Immature natural killer cell (primary cell): ENCODE data around the gene COL28A1. TPM values are rescaled to one million over a fixed set of nuclear protein-coding genes. Genes with fewer than 3 reads are reported as not detected.

Experiments
- DNase-seq, 3 donors: peaks; one replicate each; pipeline ENCODE4 v3.0.0; 2022; ENCODE audit warnings: mixed read lengths in 1 of 3
- H3K27ac Mint-ChIP-seq, 6 donors: one replicate each; pipeline ENCODE4 v1.8.0; 2020; ENCODE audit warnings: mixed read lengths in 6 of 6, mild to moderate bottlenecking in 5 of 6, inconsistent platforms in 4 of 6, moderate library complexity in 3 of 6
- H3K27me3 Mint-ChIP-seq, 3 donors: one replicate each; pipeline ENCODE4 v1.8.0; 2020 to 2021; ENCODE audit warnings: low read depth in 3 of 3, mild to moderate bottlenecking in 3 of 3, mixed read lengths in 3 of 3, moderate library complexity in 3 of 3, inconsistent platforms in 1 of 3
- H3K36me3 Mint-ChIP-seq, 3 donors: one replicate each; pipeline ENCODE4 v1.8.0; 2020; ENCODE audit warnings: mixed read lengths in 3 of 3, inconsistent platforms in 2 of 3, mild to moderate bottlenecking in 2 of 3
- H3K4me1 Mint-ChIP-seq, 2 donors: one replicate each; pipeline ENCODE4 v1.8.0; 2020; ENCODE audit warnings: inconsistent platforms in 2 of 2, mild to moderate bottlenecking in 2 of 2, mixed read lengths in 2 of 2, moderate library complexity in 1 of 2
- H3K4me3 Mint-ChIP-seq, 5 donors: one replicate each; pipeline ENCODE4 v1.8.0; 2020; ENCODE audit warnings: mild to moderate bottlenecking in 5 of 5, mixed read lengths in 5 of 5, inconsistent platforms in 3 of 5, moderate library complexity in 3 of 5
- H3K9me3 Mint-ChIP-seq, 6 donors: one replicate each; pipeline ENCODE4 v1.8.0; 2020; ENCODE audit warnings: mild to moderate bottlenecking in 6 of 6, mixed read lengths in 6 of 6, inconsistent platforms in 4 of 6, moderate library complexity in 3 of 6
- polyA plus RNA-seq, 3 donors: library from polyadenylated mRNA; unstranded; fragments of 300-500 nt; fragmentation: Illumina TruSeq; gene quantifications; one replicate each; pipeline ENCODE4 v1.2.3, GENCODE V29; 2021

Gene COL28A1
- polyA plus RNA-seq, 3 donors from 2014 or later = not detected

DNA sequence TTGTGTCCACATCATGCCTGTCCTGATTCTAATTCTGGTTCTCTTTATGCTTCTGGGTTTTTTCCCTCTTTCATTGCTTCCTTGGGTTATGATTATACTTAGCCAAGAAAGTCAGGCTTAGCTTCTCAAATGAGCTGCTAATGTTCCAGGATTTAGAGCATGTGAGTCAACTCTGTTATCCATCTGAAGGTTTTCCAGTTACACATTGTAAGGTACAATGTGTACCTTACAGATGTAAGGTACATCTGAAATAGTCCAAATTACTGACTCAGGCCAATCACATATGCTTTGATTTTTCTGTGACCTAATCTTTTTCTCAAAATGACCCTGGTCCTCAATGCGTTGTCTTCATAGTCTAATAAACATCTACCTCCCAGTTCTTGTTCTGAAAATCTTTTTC is 17.7 kb upstream of the COL28A1 start:
- Mint-ChIP-seq H3K36me3 (peaks cover 14 to 25% (median 21%) of the 10 kb centered on the region in 3 donors), H3K4me1 (no peaks in the 10 kb centered on the region), H3K9me3 (peaks cover 0 to 8% (median 5%) of the 10 kb centered on the region in 6 donors), H3K27ac (no peak overlapping the region), H3K4me3 (no peak overlapping the region), H3K27me3 (peaks cover 0 to 5% (median 3%) of the 10 kb centered on the region in 3 donors)
- no peak for DNase-seq

DNA sequence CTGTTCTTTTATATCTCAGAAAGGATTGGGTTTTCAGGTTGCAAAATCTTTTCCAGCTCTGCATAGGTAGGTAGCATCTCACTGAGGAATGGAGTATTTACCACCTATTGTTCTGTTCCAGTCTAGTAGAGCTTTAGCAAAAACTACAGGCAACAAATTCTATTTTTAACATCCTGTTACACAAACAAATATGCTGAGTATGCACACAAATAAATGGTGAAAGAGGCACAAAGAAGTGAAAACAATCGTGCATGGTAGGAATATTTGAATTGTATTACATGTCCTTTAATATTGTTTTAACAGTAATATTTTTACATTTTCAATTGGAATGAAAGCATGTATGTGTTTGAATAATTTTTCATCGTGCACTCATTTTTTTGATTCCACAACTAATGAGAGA is 16.5 kb upstream of the COL28A1 start:
- peaks cover 8 to 15% (median 14%) of the 10 kb centered on the region in 3 donors for H3K36me3 Mint-ChIP-seq

DNA sequence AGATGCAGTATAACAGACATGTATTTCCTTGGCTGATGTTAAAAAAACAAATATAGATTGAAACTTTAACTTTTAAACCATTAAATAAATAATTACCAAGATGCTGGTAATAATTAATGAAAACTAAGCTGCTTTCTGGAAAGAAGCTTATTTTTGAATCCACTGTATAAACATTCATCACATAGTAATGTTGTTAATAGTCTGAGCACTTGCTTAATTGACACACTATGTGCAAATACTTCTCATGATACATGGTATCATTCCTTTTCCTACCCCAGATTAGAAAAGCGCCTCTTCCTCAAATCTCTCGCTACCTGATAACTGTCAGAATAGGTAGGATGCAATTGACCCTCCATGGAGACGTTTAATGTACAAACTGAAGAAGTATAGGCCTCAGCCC is 15.0 kb upstream of the COL28A1 start:
- H3K4me3 Mint-ChIP-seq = no peak overlapping the region
- no peak overlapping the region for H3K27ac Mint-ChIP-seq
- no peaks in the 10 kb centered on the region for H3K9me3 Mint-ChIP-seq
- DNase-seq = no peak
- peaks cover 4 to 15% (median 14%) of the 10 kb centered on the region in 3 donors for H3K36me3 Mint-ChIP-seq
- H3K27me3 Mint-ChIP-seq = peaks cover 0 to 2% (median 0%) of the 10 kb centered on the region in 3 donors
- no peaks in the 10 kb centered on the region for H3K4me1 Mint-ChIP-seq

More for the DNA sequence above, 16.5 kb upstream of the COL28A1 start:
- Mint-ChIP-seq H3K27ac (no peak overlapping the region), H3K4me3 (no peak overlapping the region), H3K27me3 (peaks cover 0 to 5% (median 0%) of the 10 kb centered on the region in 3 donors), H3K4me1 (no peaks in the 10 kb centered on the region), H3K9me3 (no peaks in the 10 kb centered on the region)
- DNase-seq = no peak

DNA sequence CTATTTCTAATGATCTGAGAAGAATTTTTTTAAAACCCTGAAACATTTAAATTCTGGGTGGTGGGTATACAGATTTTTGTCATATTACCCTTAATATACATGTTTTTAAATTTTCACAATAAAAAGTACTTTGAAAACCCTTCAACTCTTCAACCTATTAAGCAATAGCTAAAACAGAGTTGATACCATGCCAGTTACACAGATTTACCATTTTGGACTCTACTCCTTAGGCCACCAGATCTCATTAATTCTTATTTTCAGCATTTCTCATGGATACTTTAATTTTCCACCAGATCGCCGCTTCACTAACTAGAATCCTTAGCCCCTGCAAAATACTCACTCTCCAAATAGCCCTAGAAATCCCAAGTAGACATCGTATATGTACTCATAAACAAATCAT is 12.7 kb upstream of the COL28A1 start:
- Mint-ChIP-seq H3K27me3 (no peaks in the 10 kb centered on the region), H3K36me3 (peaks cover 0 to 14% (median 9%) of the 10 kb centered on the region in 3 donors), H3K9me3 (no peaks in the 10 kb centered on the region), H3K27ac (no peak overlapping the region), H3K4me3 (no peak overlapping the region), H3K4me1 (no peaks in the 10 kb centered on the region)
- no peak for DNase-seq

DNA sequence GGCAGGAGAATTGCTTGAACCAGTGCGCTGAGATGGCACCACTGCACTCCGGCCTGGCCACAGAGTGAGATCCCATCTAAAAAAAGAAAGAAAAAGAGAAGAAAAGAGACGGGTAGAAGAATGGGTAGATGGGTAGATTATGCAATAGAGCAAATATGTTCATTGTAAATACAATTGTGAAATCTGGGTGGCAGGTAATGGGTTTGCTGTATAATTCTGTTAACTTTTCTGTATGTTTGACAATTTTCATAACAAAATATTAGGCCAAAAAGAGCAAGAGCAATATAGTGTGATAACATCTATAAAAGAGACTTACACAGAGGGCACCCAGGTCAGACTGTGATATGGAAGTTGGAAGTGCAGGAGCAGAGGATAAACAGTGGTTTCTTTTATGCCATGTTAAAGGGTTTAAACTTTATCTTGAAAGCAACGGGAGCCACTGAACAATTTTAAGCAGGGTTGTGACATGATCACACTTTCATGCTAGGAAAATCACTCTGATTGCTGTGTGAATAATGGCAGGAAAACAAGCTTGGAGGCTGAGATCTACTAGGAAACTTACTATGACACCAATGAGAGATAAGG is 6.7 kb upstream of the COL28A1 start:
- H3K4me3 Mint-ChIP-seq = no peak overlapping the region
- peaks cover 0 to 4% (median 0%) of the 10 kb centered on the region in 3 donors for H3K27me3 Mint-ChIP-seq
- no peaks in the 10 kb centered on the region for H3K36me3 Mint-ChIP-seq
- no peaks in the 10 kb centered on the region for H3K9me3 Mint-ChIP-seq
- no peaks in the 10 kb centered on the region for H3K4me1 Mint-ChIP-seq
- no peak overlapping the region for H3K27ac Mint-ChIP-seq
- no peak for DNase-seq

DNA sequence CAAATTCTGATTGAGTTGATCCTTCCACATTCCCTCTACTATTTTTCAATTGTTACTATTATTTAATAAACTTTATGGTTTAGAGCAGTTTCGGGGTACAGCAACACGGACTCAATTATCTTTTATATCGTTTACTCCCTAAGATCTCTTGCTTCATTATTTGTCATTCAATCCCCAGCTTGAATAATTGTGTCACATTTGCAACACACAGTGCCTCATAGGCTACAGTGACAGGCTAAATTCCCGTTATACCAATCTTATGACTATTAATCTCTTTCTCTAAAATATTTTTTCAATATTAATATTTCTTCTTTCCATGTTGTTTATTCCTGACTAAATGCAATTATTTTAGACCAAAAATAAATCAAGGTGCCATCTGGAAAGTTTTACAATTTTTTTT is 4.0 kb upstream of the COL28A1 start:
- Mint-ChIP-seq H3K36me3 (no peaks in the 10 kb centered on the region), H3K27ac (no peak overlapping the region), H3K4me1 (no peaks in the 10 kb centered on the region), H3K4me3 (no peak overlapping the region), H3K9me3 (no peaks in the 10 kb centered on the region), H3K27me3 (peaks cover 0 to 6% (median 2%) of the 10 kb centered on the region in 3 donors)
- DNase-seq = no peak

DNA sequence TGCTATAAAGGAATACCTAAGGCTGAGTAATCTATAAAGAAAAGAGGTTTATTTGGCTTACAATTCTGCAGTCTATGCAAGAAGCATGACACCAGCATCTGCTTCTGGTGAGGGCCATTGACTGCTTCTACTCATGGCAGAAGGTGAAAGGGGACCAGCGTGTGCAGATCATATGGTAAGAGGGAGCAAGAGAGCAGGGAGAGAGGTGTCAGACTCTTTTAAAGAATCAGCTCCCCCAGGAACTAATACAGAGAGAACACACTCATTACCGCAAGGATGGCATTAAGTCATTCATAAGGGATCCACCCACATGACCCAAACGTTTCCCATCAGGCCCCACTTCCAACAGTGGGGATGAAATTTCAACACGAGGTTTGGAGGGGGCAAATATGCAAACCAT is 3.5 kb upstream of the COL28A1 start:
- Mint-ChIP-seq H3K4me3 (no peak overlapping the region), H3K27ac (no peak overlapping the region), H3K27me3 (peaks cover 0 to 6% (median 2%) of the 10 kb centered on the region in 3 donors), H3K9me3 (no peaks in the 10 kb centered on the region), H3K36me3 (no peaks in the 10 kb centered on the region), H3K4me1 (no peaks in the 10 kb centered on the region)
- DNase-seq = no peak

DNA sequence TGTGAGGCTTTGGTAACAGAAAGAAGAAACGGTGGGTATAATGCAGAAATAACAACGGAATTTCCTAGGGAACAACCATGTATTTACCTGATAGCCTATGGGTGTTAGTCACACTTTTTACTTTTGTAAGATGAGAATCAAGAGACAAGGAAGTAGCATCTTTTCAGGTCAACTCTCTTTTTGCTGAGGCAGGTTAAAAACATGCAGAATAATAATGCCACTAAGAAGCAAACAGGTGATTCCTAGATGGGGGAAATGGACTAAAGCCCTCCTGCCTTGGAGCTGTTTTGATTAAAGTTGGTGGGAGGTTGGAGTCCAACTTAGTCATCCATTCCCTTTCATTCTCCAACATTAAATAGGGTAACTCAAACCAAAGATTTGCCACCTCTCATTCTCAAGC is 2.0 kb upstream of the COL28A1 start:
- Mint-ChIP-seq H3K27ac (no peak overlapping the region), H3K9me3 (no peaks in the 10 kb centered on the region), H3K4me3 (no peak overlapping the region), H3K4me1 (no peaks in the 10 kb centered on the region), H3K27me3 (peaks cover 0 to 10% (median 2%) of the 10 kb centered on the region in 3 donors), H3K36me3 (no peaks in the 10 kb centered on the region)
- DNase-seq = no peak

DNA sequence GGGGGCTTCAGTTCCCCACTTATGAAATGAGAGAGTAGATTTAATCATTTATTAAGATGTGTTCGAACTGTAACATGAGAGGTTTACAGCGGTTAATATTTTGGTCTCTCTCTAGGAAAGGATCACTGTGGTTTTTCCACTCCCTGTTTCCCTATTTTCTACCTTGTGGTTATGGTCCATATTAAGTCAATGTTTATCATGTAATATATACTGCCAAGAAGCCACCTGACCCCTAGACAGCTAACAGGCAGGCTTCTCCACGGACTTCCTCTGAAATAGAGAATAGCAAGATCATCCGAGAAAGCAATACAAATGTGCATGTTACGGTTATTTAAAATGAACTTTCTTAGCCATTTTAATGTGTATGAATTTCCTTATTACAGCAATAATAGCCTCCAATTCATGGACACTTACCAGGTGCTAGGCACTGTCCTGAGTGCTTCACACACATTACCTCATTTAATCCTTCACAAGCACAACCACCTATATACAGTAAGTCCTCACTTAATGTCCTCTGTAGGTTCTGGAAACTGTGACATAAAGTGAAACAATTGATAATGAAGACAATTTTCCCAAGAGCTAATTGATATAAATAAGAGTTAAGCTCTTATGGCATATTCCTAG is 835 bp upstream of the COL28A1 start:
- DNase-seq = no peak
- Mint-ChIP-seq H3K27ac (no peak overlapping the region), H3K27me3 (peaks cover 0 to 6% (median 2%) of the 10 kb centered on the region in 3 donors), H3K4me1 (no peaks in the 10 kb centered on the region), H3K36me3 (no peaks in the 10 kb centered on the region), H3K4me3 (no peak overlapping the region), H3K9me3 (no peaks in the 10 kb centered on the region)

DNA sequence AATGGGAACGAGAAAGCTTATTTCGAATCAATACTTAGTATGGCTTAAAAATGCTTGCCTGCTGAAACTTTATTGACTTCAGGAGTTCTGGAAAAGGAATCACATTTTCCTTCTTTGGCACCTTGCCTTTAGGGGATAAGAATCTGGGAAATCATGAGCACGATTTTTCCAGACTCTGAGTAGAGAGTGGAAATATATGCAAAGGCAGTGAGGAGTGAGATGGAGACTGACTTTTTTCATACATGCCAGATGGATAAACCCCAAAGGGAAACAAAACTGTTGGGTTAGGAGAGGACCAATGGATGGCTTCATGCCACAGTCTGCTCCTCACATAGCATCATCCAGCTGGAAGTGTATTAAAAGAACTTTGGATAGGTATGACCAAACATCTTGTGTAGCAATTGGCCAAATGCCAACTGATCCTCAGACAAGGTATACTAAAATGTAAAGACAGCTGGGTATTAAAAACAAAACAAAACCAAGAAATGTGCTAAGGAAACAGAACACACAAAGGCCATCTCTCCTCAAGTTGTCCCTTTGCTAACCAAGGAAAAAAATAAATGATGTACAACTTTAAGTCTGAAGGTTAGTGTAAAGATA is 1.7 kb downstream of the COL28A1 start:
- Mint-ChIP-seq H3K4me1 (no peaks in the 10 kb centered on the region), H3K9me3 (no peaks in the 10 kb centered on the region), H3K27me3 (peaks cover 0 to 6% (median 2%) of the 10 kb centered on the region in 3 donors), H3K36me3 (no peaks in the 10 kb centered on the region), H3K4me3 (no peak overlapping the region), H3K27ac (no peak overlapping the region)
- no peak for DNase-seq

DNA sequence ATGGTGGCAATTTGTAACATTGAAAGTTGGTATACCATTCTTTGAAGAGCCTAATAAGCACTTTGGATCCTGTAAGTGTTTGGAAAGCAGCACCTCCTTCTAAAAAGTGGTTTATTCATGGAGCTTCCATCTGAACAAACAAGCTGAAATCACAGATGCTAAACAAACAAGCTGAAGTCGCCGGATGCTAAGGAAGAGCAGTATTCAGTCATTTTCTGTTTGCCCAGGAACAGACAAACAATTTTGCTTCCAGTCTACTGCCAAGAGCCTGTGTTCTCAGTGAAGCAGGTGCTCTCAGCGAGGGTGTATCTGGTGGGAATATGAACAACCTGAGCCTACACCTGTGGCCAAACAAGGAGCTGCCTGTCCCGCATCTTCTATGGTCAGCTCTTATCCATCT is 6.3 kb downstream of the COL28A1 start:
- no peaks in the 10 kb centered on the region for H3K36me3 Mint-ChIP-seq
- DNase-seq = no peak
- no peak overlapping the region for H3K27ac Mint-ChIP-seq
- no peak overlapping the region for H3K4me3 Mint-ChIP-seq
- H3K4me1 Mint-ChIP-seq = no peaks in the 10 kb centered on the region
- no peaks in the 10 kb centered on the region for H3K9me3 Mint-ChIP-seq
- H3K27me3 Mint-ChIP-seq = peaks cover 0 to 6% (median 2%) of the 10 kb centered on the region in 3 donors

DNA sequence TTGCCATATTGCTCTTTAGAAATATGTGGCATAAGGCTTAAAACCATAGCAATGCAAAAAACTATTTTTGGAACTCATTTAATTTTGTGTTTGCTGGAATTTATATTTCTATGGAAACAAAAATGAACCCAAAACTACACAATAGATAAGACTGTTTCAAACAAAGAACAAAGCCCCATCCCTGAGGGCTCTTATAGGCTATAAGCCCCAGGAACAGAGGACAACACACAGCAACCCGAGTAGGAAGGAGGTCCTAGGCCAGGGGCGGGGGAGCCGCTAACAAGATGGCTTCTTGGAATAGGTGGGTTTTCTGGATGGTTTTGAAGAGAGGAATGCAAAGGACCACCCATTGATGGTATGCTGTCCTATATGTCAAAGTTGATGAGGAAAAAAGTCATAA is 8.6 kb downstream of the COL28A1 start:
- Mint-ChIP-seq H3K27ac (no peak overlapping the region), H3K27me3 (peaks cover 0 to 2% (median 2%) of the 10 kb centered on the region in 3 donors), H3K4me1 (no peaks in the 10 kb centered on the region), H3K4me3 (no peak overlapping the region), H3K36me3 (no peaks in the 10 kb centered on the region), H3K9me3 (no peaks in the 10 kb centered on the region)
- no peak for DNase-seq

DNA sequence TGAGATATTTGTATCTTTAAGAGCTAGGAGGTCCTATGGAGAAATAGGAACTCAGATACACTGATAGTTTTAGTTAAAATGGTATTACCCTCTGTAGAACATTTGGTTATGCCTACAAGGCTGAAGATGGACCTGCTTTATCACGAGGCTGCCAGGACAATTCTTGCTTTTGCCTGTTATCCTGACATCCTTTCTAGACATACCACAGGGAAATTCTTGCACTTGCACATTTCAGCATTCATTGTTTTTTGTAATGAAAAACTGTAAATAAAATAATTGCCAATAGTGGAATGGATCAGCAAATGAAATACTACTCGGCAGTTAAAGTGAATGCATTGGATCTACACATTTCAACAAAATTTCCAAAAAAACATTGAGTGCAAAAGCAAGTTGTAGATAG is 9.7 kb downstream of the COL28A1 start:
- no peaks in the 10 kb centered on the region for H3K9me3 Mint-ChIP-seq
- H3K4me1 Mint-ChIP-seq = peaks cover 0 to 5% of the 10 kb centered on the region in 2 donors
- no peaks in the 10 kb centered on the region for H3K36me3 Mint-ChIP-seq
- H3K27ac Mint-ChIP-seq = no peak overlapping the region
- H3K27me3 Mint-ChIP-seq = peaks cover 0 to 6% (median 2%) of the 10 kb centered on the region in 3 donors
- H3K4me3 Mint-ChIP-seq = no peak overlapping the region
- DNase-seq = no peak

DNA sequence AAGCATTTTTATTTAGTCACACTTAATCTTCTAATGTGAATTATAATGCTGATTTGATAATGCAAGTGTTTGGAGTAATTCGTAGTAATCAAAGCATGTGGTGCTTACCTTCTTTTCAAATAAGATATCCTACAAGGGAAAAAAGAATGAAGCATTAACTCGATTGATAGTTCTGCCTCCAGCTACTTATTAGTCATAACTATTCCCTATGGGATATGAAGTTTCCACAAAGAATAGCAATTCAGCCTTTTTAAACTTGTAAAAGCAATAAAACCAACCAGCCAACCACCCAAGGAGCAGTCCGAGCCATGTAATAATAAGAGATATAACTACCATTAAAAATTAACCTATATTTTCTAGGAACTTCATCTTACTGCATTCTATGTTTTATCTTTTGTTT is 11.6 kb downstream of the COL28A1 start:
- Mint-ChIP-seq H3K36me3 (no peaks in the 10 kb centered on the region), H3K9me3 (no peaks in the 10 kb centered on the region), H3K4me1 (peaks cover 0 to 6% of the 10 kb centered on the region in 2 donors), H3K27me3 (peaks cover 0 to 10% (median 2%) of the 10 kb centered on the region in 3 donors), H3K27ac (no peak overlapping the region), H3K4me3 (no peak overlapping the region)
- no peak for DNase-seq
